Measurements from ENCODE around the gene ARHGAP6. TPM values are rescaled to one million over a fixed set of nuclear protein-coding genes. Genes with fewer than 3 reads are reported as not detected.

The ARHGAP6 gene
- total RNA-seq, 1 experiment from 2014 or later = 0.10 TPM

GRCh38 chrX:11419102-11419501, 246.6 kb downstream of the ARHGAP6 start (continued):
- no peak for TF ChIP-seq REST (IDR thresholded peaks at IDR 0.05; ENCODE audit: low read depth)
- no peak for TF ChIP-seq ZBTB33 (IDR thresholded peaks at IDR 0.05; ENCODE audit: extremely low read depth, insufficient replicate concordance, low read length)
- TF ChIP-seq SP1 (IDR thresholded peaks at IDR 0.05; ENCODE audit: low read depth) = no peak
- TF ChIP-seq CBX3 (IDR thresholded peaks at IDR 0.05; ENCODE audit: low read depth) = no peak
- no peak for TF ChIP-seq ZFX (IDR thresholded peaks at IDR 0.05)

GRCh38 chrX:11416600-11416999, 249.1 kb downstream of the ARHGAP6 start:
- Histone ChIP-seq H3K4me2 (ENCODE audit: low read length) (no peak overlapping the region), H2AFZ (ENCODE audit: low read depth, low read length, poor library complexity, severe bottlenecking) (no peak overlapping the region), H3K27ac (ENCODE audit: low read depth, low read length) (no peak overlapping the region), H4K20me1 (ENCODE audit: insufficient read depth) (no peaks in the 10 kb centered on the region), H3K27me3 (ENCODE audit: insufficient read depth, low read length) (no peaks in the 10 kb centered on the region), H3K4me1 (ENCODE audit: control insufficient read depth in 1 of 2, insufficient read depth in 2 of 2, low read length in 2 of 2) (no peaks in the 10 kb centered on the region), H3K9ac (ENCODE audit: low read length) (no peak overlapping the region), H3K4me3 (replicated peaks in 1 of 2; ENCODE audit: low read depth in 1 of 2, low read length in 2 of 2) (no peak overlapping the region), H3K9me2 (ENCODE audit: insufficient read depth) (no peaks in the 10 kb centered on the region), H3K9me3 (ENCODE audit: control insufficient read depth in 1 of 2, insufficient read depth in 1 of 2, low read depth in 1 of 2, low read length in 2 of 2) (no peaks in the 10 kb centered on the region), H3K36me3 (ENCODE audit: control insufficient read depth in 1 of 2, insufficient read depth in 2 of 2, low read length in 2 of 2) (no peaks in the 10 kb centered on the region), H3K79me2 (ENCODE audit: insufficient read depth, low read length) (no peaks in the 10 kb centered on the region)
- DNase-seq (ENCODE audit: low read depth, low spot score) (no peak), ATAC-seq (no peak)
- ChIA-PET RAD21 (ENCODE audit: low non-redundant PET in 1 of 2, low total read pairs in 2 of 2, uncharacterized antibody in 2 of 2, unreplicated experiment in 2 of 2) (no interaction called here), POLR2A (no interaction called here), CTCF (no interaction called here)
- BruUV-seq (replicated peaks) = no TSS peak
- intact Hi-C loops (cut with micrococcal nuclease) = no loop called here
- TF ChIP-seq CEBPB (IDR thresholded peaks at IDR 0.05; ENCODE audit: low read depth) (no peak), CBX3 (IDR thresholded peaks at IDR 0.05; ENCODE audit: low read depth) (no peak), MAX (IDR thresholded peaks at IDR 0.05) (no peak), ELF1 (IDR thresholded peaks at IDR 0.05; ENCODE audit: borderline replicate concordance, low read depth) (no peak), EZH2 (IDR thresholded peaks at IDR 0.05) (no peak), SIN3A (IDR thresholded peaks at IDR 0.05; ENCODE audit: low read depth) (no peak), ZNF274 (IDR thresholded peaks at IDR 0.05; ENCODE audit: low read depth, low read length) (no peak), ZFX (IDR thresholded peaks at IDR 0.05) (no peak), ATF3 (IDR thresholded peaks at IDR 0.05) (no peak), EZH2phosphoT487 (IDR thresholded peaks at IDR 0.05; ENCODE audit: borderline replicate concordance) (no peak), TCF7L2 (IDR thresholded peaks at IDR 0.05; ENCODE audit: borderline replicate concordance, extremely low read depth, insufficient read depth, insufficient read length) (no peak), RAD21 (IDR thresholded peaks at IDR 0.05; ENCODE audit: low read depth) (no peak), POLR2A (IDR thresholded peaks at IDR 0.05; ENCODE audit: borderline replicate concordance, extremely low read depth, insufficient read depth, insufficient read length) (no peak), YY1 (IDR thresholded peaks at IDR 0.05; ENCODE audit: extremely low read depth, insufficient replicate concordance, low read depth, low read length) (no peak), EGR1 (IDR thresholded peaks at IDR 0.05; ENCODE audit: low read depth) (no peak), CTCF (IDR thresholded peaks at IDR 0.05 in 2 of 3, conservative IDR thresholded peaks at IDR 0.05 in 1 of 3; ENCODE audit: borderline replicate concordance in 1 of 3, insufficient read depth in 1 of 3, low read depth in 2 of 3, low read length in 2 of 3) (no peak)

Measured in HCT116 (cell line).